ENCODE measurements around the gene DRD2.

Gene DRD2

DNA sequence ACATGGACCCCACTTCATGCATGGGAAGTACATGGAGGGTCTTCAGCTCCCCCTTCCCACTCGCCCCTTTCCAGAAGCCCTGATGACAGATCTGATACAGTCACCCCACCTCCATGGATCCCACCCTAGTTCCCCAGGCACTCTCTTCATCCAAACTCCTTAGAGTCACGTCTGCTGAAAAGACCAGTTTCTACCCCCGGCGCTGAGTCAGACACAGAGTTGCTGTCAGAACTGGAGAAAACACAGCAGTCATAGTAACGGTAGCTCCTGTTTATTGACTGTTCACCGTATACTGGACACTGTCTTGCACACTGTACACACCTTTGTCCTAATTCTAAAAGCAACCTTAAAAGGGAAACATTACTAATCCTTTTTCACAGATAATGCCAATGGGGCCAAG, 29.1 kb downstream of the DRD2 start:
- no peak for TF ChIP-seq ZFX (IDR thresholded peaks at IDR 0.05)
- TF ChIP-seq, protein P1, sequence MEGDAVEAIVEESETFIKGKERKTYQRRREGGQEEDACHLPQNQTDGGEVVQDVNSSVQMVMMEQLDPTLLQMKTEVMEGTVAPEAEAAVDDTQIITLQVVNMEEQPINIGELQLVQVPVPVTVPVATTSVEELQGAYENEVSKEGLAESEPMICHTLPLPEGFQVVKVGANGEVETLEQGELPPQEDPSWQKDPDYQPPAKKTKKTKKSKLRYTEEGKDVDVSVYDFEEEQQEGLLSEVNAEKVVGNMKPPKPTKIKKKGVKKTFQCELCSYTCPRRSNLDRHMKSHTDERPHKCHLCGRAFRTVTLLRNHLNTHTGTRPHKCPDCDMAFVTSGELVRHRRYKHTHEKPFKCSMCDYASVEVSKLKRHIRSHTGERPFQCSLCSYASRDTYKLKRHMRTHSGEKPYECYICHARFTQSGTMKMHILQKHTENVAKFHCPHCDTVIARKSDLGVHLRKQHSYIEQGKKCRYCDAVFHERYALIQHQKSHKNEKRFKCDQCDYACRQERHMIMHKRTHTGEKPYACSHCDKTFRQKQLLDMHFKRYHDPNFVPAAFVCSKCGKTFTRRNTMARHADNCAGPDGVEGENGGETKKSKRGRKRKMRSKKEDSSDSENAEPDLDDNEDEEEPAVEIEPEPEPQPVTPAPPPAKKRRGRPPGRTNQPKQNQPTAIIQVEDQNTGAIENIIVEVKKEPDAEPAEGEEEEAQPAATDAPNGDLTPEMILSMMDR (conservative IDR thresholded peaks at IDR 0.05), result no peak
- H3K27ac ChIP-seq, result no peak overlapping the region

GRCh38 chr11:113444502-113445123, 30.6 kb downstream of the DRD2 start:
- TF ChIP-seq, protein P1 (conservative IDR thresholded peaks at IDR 0.05), result no peak
- TF ChIP-seq ZFX (IDR thresholded peaks at IDR 0.05), result no peak
- no peak overlapping the region for H3K27ac ChIP-seq

GRCh38 chr11:113440816-113441215, 34.4 kb downstream of the DRD2 start:
- H3K27ac ChIP-seq, result no peak overlapping the region
- no peak for TF ChIP-seq ZFX (IDR thresholded peaks at IDR 0.05)
- TF ChIP-seq, protein P1 (conservative IDR thresholded peaks at IDR 0.05), result no peak

DNA sequence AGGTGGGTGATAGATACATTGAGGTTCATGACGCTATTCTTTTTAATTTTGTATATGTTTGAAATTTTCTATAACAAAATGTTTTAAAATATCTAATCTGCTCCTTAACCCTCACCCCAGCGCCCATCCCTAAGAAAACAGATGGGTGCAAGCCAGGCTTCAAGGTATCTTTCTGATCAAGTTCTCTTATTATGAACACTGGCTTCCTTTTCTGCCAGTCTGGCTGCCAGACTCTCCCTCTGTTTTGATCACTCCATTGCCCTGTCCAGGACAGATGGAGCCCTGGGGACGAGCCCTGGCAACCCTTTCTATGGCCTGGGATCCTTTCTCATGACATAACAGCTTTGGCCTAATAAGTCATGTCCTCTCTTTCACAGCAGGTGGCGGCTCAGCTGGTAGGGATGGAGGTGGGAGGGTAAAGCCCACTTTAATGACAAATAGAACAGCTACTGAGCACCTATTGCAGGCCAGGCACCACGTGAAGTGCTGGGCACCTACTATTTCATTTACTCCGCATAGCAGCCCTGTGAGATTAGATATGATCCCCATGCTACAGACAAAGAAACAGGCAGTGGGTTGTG, 38.4 kb downstream of the DRD2 start:
- H3K27ac ChIP-seq, result no peak overlapping the region
- no peak for TF ChIP-seq ZFX (IDR thresholded peaks at IDR 0.05)
- TF ChIP-seq, protein P1 (conservative IDR thresholded peaks at IDR 0.05), result no peak

GRCh38 chr11:113435190-113435968, 39.8 kb downstream of the DRD2 start:
- no peak for TF ChIP-seq ZFX (IDR thresholded peaks at IDR 0.05)
- TF ChIP-seq, protein P1 (conservative IDR thresholded peaks at IDR 0.05), result no peak
- H3K27ac ChIP-seq, result no peak overlapping the region

GRCh38 chr11:113431746-113432145, 43.5 kb downstream of the DRD2 start:
- no peak for TF ChIP-seq ZFX (IDR thresholded peaks at IDR 0.05)

GRCh38 chr11:113426686-113427085, 48.5 kb downstream of the DRD2 start:
- TF ChIP-seq, protein P1 (conservative IDR thresholded peaks at IDR 0.05), result no peak
- TF ChIP-seq ZFX (IDR thresholded peaks at IDR 0.05), result no peak
- no peak overlapping the region for H3K27ac ChIP-seq

More at GRCh38 chr11:113431746-113432145, 43.5 kb downstream of the DRD2 start:
- no peak overlapping the region for H3K27ac ChIP-seq
